ENCODE results near the gene RPS6KB2.
A peak's percentile ranks its signal among the peaks of the same experiment; 100 is the strongest.

Gene RPS6KB2

GRCh38 chr11:67428052-67429001 lies at the start of gene RPS6KB2:
Gene RPS6KB2, plus strand, starts transcription at chr11:67428494. Its CDS starts 52 bp downstream, at chr11:67428546.
- Histone ChIP-seq H3K27ac (ENCODE audit: low read depth, low read length) (peak within 1 kb of the TSS; percentile 13), H3K79me2 (ENCODE audit: control insufficient read depth, insufficient read depth, low read length, unreplicated experiment) (peaks cover 16% of the 10 kb centered on the region), H2AFZ (ENCODE audit: low read length, unreplicated experiment) (peak within 1 kb of the TSS; percentile 89), H3K27me3 (ENCODE audit: insufficient read depth, low read length) (no peaks in the 10 kb centered on the region), H3K4me3 (ENCODE audit: low read depth, low read length) (peak within 1 kb of the TSS; percentile 88), H3K36me3 (ENCODE audit: insufficient read depth, low read length) (no peaks in the 10 kb centered on the region), H3K4me1 (ENCODE audit: control insufficient read depth, insufficient read depth, low read length, unreplicated experiment) (peaks cover 8% of the 10 kb centered on the region)

GRCh38 chr11:67378544-67378943 lies 49.8 kb upstream of the RPS6KB2 start:
- no peaks in the 10 kb centered on the region for H3K36me3 ChIP-seq (ENCODE audit: insufficient read depth, low read length)
- H3K27me3 ChIP-seq (ENCODE audit: insufficient read depth, low read length): no peaks in the 10 kb centered on the region
- H3K27ac ChIP-seq (ENCODE audit: low read depth, low read length): no peak overlapping the region
- no peak overlapping the region for H2AFZ ChIP-seq (ENCODE audit: low read length, unreplicated experiment)
- H3K4me3 ChIP-seq (ENCODE audit: low read depth, low read length): no peak overlapping the region
- no peaks in the 10 kb centered on the region for H3K79me2 ChIP-seq (ENCODE audit: control insufficient read depth, insufficient read depth, low read length, unreplicated experiment)
- H3K4me1 ChIP-seq (ENCODE audit: control insufficient read depth, insufficient read depth, low read length, unreplicated experiment): peaks cover 52% of the 10 kb centered on the region

GRCh38 chr11:67379061-67380058 lies 48.9 kb upstream of the RPS6KB2 start:
- H2AFZ ChIP-seq (ENCODE audit: low read length, unreplicated experiment): peak overlapping the region; percentile 62
- H3K36me3 ChIP-seq (ENCODE audit: insufficient read depth, low read length): no peaks in the 10 kb centered on the region
- no peaks in the 10 kb centered on the region for H3K27me3 ChIP-seq (ENCODE audit: insufficient read depth, low read length)
- H3K79me2 ChIP-seq (ENCODE audit: control insufficient read depth, insufficient read depth, low read length, unreplicated experiment): no peaks in the 10 kb centered on the region
- no peak overlapping the region for H3K4me3 ChIP-seq (ENCODE audit: low read depth, low read length)
- peak overlapping the region; percentile 24 for H3K27ac ChIP-seq (ENCODE audit: low read depth, low read length)
- H3K4me1 ChIP-seq (ENCODE audit: control insufficient read depth, insufficient read depth, low read length, unreplicated experiment): peaks cover 54% of the 10 kb centered on the region

- no peak overlapping the region for H3K27ac ChIP-seq (ENCODE audit: low read depth, low read length)
- H3K4me3 ChIP-seq (ENCODE audit: low read depth, low read length): no peak overlapping the region
- no peaks in the 10 kb centered on the region for H3K27me3 ChIP-seq (ENCODE audit: insufficient read depth, low read length)
- H2AFZ ChIP-seq (ENCODE audit: low read length, unreplicated experiment): no peak overlapping the region
- H3K79me2 ChIP-seq (ENCODE audit: control insufficient read depth, insufficient read depth, low read length, unreplicated experiment): no peaks in the 10 kb centered on the region
- peaks cover 50% of the 10 kb centered on the region for H3K4me1 ChIP-seq (ENCODE audit: control insufficient read depth, insufficient read depth, low read length, unreplicated experiment)
- no peaks in the 10 kb centered on the region for H3K36me3 ChIP-seq (ENCODE audit: insufficient read depth, low read length)
These were observed 46.9 kb upstream of the RPS6KB2 start for GRCh38 chr11:67381244-67381972.

GRCh38 chr11:67382276-67383136 lies 45.8 kb upstream of the RPS6KB2 start:
- Histone ChIP-seq H3K4me3 (ENCODE audit: low read depth, low read length) (no peak overlapping the region), H3K27ac (ENCODE audit: low read depth, low read length) (no peak overlapping the region), H2AFZ (ENCODE audit: low read length, unreplicated experiment) (no peak overlapping the region), H3K79me2 (ENCODE audit: control insufficient read depth, insufficient read depth, low read length, unreplicated experiment) (no peaks in the 10 kb centered on the region), H3K27me3 (ENCODE audit: insufficient read depth, low read length) (no peaks in the 10 kb centered on the region), H3K4me1 (ENCODE audit: control insufficient read depth, insufficient read depth, low read length, unreplicated experiment) (peaks cover 44% of the 10 kb centered on the region), H3K36me3 (ENCODE audit: insufficient read depth, low read length) (no peaks in the 10 kb centered on the region)

- Histone ChIP-seq H3K27me3 (ENCODE audit: insufficient read depth, low read length) (no peaks in the 10 kb centered on the region), H3K4me1 (ENCODE audit: control insufficient read depth, insufficient read depth, low read length, unreplicated experiment) (peaks cover 24% of the 10 kb centered on the region), H3K27ac (ENCODE audit: low read depth, low read length) (no peak overlapping the region), H3K36me3 (ENCODE audit: insufficient read depth, low read length) (no peaks in the 10 kb centered on the region), H2AFZ (ENCODE audit: low read length, unreplicated experiment) (no peak overlapping the region), H3K79me2 (ENCODE audit: control insufficient read depth, insufficient read depth, low read length, unreplicated experiment) (no peaks in the 10 kb centered on the region), H3K4me3 (ENCODE audit: low read depth, low read length) (no peak overlapping the region)
These were observed 43.4 kb upstream of the RPS6KB2 start for GRCh38 chr11:67384851-67385366.

- Histone ChIP-seq H3K27ac (ENCODE audit: low read depth, low read length) (no peak overlapping the region), H3K79me2 (ENCODE audit: control insufficient read depth, insufficient read depth, low read length, unreplicated experiment) (no peaks in the 10 kb centered on the region), H3K36me3 (ENCODE audit: insufficient read depth, low read length) (no peaks in the 10 kb centered on the region), H3K4me1 (ENCODE audit: control insufficient read depth, insufficient read depth, low read length, unreplicated experiment) (peaks cover 15% of the 10 kb centered on the region), H3K4me3 (ENCODE audit: low read depth, low read length) (no peak overlapping the region), H2AFZ (ENCODE audit: low read length, unreplicated experiment) (no peak overlapping the region), H3K27me3 (ENCODE audit: insufficient read depth, low read length) (no peaks in the 10 kb centered on the region)
These were observed 41.2 kb upstream of the RPS6KB2 start for GRCh38 chr11:67387069-67387468.

GRCh38 chr11:67387518-67387917 lies 40.8 kb upstream of the RPS6KB2 start:
- Histone ChIP-seq H3K27me3 (ENCODE audit: insufficient read depth, low read length) (no peaks in the 10 kb centered on the region), H3K79me2 (ENCODE audit: control insufficient read depth, insufficient read depth, low read length, unreplicated experiment) (no peaks in the 10 kb centered on the region), H3K36me3 (ENCODE audit: insufficient read depth, low read length) (no peaks in the 10 kb centered on the region), H3K27ac (ENCODE audit: low read depth, low read length) (no peak overlapping the region), H3K4me1 (ENCODE audit: control insufficient read depth, insufficient read depth, low read length, unreplicated experiment) (peaks cover 15% of the 10 kb centered on the region), H2AFZ (ENCODE audit: low read length, unreplicated experiment) (no peak overlapping the region), H3K4me3 (ENCODE audit: low read depth, low read length) (no peak overlapping the region)

- H3K27ac ChIP-seq (ENCODE audit: low read depth, low read length): no peak overlapping the region
- peaks cover 12% of the 10 kb centered on the region for H3K4me1 ChIP-seq (ENCODE audit: control insufficient read depth, insufficient read depth, low read length, unreplicated experiment)
- no peak overlapping the region for H2AFZ ChIP-seq (ENCODE audit: low read length, unreplicated experiment)
- H3K79me2 ChIP-seq (ENCODE audit: control insufficient read depth, insufficient read depth, low read length, unreplicated experiment): no peaks in the 10 kb centered on the region
- no peak overlapping the region for H3K4me3 ChIP-seq (ENCODE audit: low read depth, low read length)
- no peaks in the 10 kb centered on the region for H3K36me3 ChIP-seq (ENCODE audit: insufficient read depth, low read length)
- H3K27me3 ChIP-seq (ENCODE audit: insufficient read depth, low read length): no peaks in the 10 kb centered on the region
These were observed 38.8 kb upstream of the RPS6KB2 start for GRCh38 chr11:67389477-67389876.
